ENCODE results near the gene STAMBP.

STAMBP gene

DNA sequence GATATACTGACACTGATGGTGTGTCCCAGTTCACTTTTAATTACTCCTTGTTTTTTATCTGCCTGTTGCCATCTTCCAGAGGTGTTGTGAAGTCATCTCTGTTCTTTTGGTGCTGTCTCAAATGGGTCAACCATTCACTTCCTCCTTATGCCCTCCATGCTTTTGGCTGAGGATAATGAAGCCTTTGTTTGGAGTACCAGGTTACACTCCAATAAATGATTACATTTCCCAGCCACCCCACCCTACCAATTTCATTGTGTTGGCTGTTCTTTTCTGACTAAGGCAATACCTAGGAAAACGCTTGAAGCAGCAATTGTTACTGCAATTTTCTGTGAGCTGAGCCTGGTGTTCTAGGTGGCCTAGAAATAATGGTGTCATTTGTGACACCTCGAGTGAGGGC, 34.2 kb downstream of the STAMBP start:
- H3K9ac ChIP-seq (ENCODE audit: low read length) = no peak overlapping the region
- peaks cover 10% of the 10 kb centered on the region for H3K36me3 ChIP-seq (ENCODE audit: low read length)
- H3F3A ChIP-seq (ENCODE audit: insufficient read depth) = no peaks in the 10 kb centered on the region
- no peak overlapping the region for H3K4me2 ChIP-seq (ENCODE audit: low read depth, low read length, poor library complexity, severe bottlenecking)
- no peak for TF ChIP-seq EZH2phosphoT487 (conservative IDR thresholded peaks at IDR 0.05; ENCODE audit: low read length)
- TF ChIP-seq, protein P1, sequence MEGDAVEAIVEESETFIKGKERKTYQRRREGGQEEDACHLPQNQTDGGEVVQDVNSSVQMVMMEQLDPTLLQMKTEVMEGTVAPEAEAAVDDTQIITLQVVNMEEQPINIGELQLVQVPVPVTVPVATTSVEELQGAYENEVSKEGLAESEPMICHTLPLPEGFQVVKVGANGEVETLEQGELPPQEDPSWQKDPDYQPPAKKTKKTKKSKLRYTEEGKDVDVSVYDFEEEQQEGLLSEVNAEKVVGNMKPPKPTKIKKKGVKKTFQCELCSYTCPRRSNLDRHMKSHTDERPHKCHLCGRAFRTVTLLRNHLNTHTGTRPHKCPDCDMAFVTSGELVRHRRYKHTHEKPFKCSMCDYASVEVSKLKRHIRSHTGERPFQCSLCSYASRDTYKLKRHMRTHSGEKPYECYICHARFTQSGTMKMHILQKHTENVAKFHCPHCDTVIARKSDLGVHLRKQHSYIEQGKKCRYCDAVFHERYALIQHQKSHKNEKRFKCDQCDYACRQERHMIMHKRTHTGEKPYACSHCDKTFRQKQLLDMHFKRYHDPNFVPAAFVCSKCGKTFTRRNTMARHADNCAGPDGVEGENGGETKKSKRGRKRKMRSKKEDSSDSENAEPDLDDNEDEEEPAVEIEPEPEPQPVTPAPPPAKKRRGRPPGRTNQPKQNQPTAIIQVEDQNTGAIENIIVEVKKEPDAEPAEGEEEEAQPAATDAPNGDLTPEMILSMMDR (IDR thresholded peaks at IDR 0.05; ENCODE audit: insufficient read depth, low read length, poor library complexity, severe bottlenecking) = no peak
- H3K27ac ChIP-seq (ENCODE audit: low read depth, low read length) = no peak overlapping the region
- H3K9me3 ChIP-seq (ENCODE audit: insufficient read depth, low read length) = no peaks in the 10 kb centered on the region
- no peaks in the 10 kb centered on the region for H3K79me2 ChIP-seq (ENCODE audit: insufficient read depth, low read length)
- no peaks in the 10 kb centered on the region for H4K20me1 ChIP-seq (ENCODE audit: low read depth, low read length)
- no peak overlapping the region for H3K4me3 ChIP-seq (ENCODE audit: insufficient read depth, low read length, poor library complexity, severe bottlenecking)
- H2AFZ ChIP-seq (ENCODE audit: low read depth, low read length, severe bottlenecking) = no peak overlapping the region
- H3K9me2 ChIP-seq (replicated peaks; ENCODE audit: insufficient read depth, low read length) = no peaks in the 10 kb centered on the region
- H3K27me3 ChIP-seq (ENCODE audit: low read length) = no peaks in the 10 kb centered on the region

DNA sequence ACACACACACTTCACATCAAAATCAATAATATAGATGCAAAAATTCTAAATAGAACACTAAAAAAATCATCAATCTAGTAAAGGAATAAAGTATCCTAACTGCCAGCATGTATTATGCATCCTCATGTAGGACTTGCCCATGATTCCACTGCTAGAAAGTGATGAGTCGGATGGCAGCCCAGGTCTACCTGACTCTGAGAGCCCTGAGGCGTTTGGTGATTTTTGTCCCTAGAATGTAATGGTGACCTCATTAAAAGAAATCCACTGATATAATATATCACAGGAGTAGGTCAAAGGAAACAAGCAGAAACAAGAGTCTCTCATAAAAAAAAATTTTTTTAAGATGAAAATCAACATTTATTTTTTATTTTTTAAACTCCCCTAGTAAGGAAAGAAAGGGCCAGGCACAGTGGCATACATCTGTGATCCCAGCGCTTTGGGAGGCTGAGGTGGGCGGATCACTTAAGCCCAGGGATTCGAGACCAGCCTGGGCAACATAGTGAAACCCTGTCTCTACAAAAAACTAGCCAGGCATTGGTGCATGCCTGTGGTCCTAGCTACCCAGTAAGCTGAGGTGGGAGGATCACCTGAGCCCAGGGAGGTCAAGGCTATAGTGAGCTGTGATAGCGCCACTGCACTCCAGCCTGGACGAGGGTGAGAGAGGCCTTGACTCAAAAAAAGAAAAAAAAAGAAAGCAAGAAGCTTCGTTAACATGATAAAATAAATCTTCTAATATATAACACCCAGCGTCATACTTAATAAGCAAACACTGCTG, 39.6 kb downstream of the STAMBP start:
- Histone ChIP-seq H3K9me2 (replicated peaks; ENCODE audit: insufficient read depth, low read length) (no peaks in the 10 kb centered on the region), H3K4me2 (ENCODE audit: low read depth, low read length, poor library complexity, severe bottlenecking) (no peak overlapping the region), H2AFZ (ENCODE audit: low read depth, low read length, severe bottlenecking) (no peak overlapping the region), H4K20me1 (ENCODE audit: low read depth, low read length) (no peaks in the 10 kb centered on the region), H3K9me3 (ENCODE audit: insufficient read depth, low read length) (no peaks in the 10 kb centered on the region), H3F3A (ENCODE audit: insufficient read depth) (no peaks in the 10 kb centered on the region; the same call in 1 of the 2 replicates), H3K27ac (ENCODE audit: low read depth, low read length) (no peak overlapping the region), H3K27me3 (ENCODE audit: low read length) (no peaks in the 10 kb centered on the region), H3K36me3 (ENCODE audit: low read length) (0 out of 2 replicates have a peak, but pooled peaks cover 2% of the 10 kb centered on the region), H3K79me2 (ENCODE audit: insufficient read depth, low read length) (no peaks in the 10 kb centered on the region), H3K4me3 (ENCODE audit: insufficient read depth, low read length, poor library complexity, severe bottlenecking) (no peak overlapping the region), H3K9ac (ENCODE audit: low read length) (no peak overlapping the region)
- TF ChIP-seq EZH2phosphoT487 (conservative IDR thresholded peaks at IDR 0.05; ENCODE audit: low read length) = no peak
- TF ChIP-seq, protein P1 (IDR thresholded peaks at IDR 0.05; ENCODE audit: insufficient read depth, low read length, poor library complexity, severe bottlenecking) = no peak

DNA sequence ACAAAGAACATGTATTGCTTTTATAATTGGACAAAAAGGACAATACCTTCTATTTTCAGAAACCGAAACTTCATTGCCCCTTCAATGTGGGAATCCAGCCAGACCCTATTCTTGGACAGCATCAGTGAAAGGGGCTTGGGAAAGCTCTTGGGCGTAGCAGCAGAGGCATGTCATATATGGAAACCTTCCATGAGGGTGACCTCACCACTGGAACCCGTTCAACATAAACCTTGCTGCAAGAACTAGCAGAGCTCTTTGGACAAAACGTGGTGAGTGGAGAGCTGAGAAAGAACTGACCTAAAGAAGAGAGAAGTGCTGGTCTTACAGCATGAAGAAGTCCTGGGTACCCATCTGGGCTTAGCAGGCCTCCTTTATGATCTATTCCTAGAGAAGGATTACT, 41.3 kb downstream of the STAMBP start:
- TF ChIP-seq, protein P1 (IDR thresholded peaks at IDR 0.05; ENCODE audit: insufficient read depth, low read length, poor library complexity, severe bottlenecking) = no peak
- Histone ChIP-seq H4K20me1 (ENCODE audit: low read depth, low read length) (no peaks in the 10 kb centered on the region), H3F3A (ENCODE audit: insufficient read depth) (no peaks in the 10 kb centered on the region; the same call in 1 of the 2 replicates)

More for the DNA sequence above, 41.3 kb downstream of the STAMBP start:
- Histone ChIP-seq H3K27ac (ENCODE audit: low read depth, low read length) (no peak overlapping the region), H3K79me2 (ENCODE audit: insufficient read depth, low read length) (no peaks in the 10 kb centered on the region), H3K9me2 (replicated peaks; ENCODE audit: insufficient read depth, low read length) (no peaks in the 10 kb centered on the region), H3K4me3 (ENCODE audit: insufficient read depth, low read length, poor library complexity, severe bottlenecking) (no peak overlapping the region), H3K4me2 (ENCODE audit: low read depth, low read length, poor library complexity, severe bottlenecking) (no peak overlapping the region), H3K9me3 (ENCODE audit: insufficient read depth, low read length) (no peaks in the 10 kb centered on the region), H2AFZ (ENCODE audit: low read depth, low read length, severe bottlenecking) (no peak overlapping the region), H3K9ac (ENCODE audit: low read length) (no peak overlapping the region), H3K27me3 (ENCODE audit: low read length) (no peaks in the 10 kb centered on the region), H3K36me3 (ENCODE audit: low read length) (no peaks in the 10 kb centered on the region)

All from SU-DHL-6 (cell line).